ENCODE data around the gene C2orf42.

- peak; percentile 87 to 100 (median 100) for TF ChIP-seq CTCF (IDR thresholded peaks at IDR 0.05)
- TF ChIP-seq EP300 (IDR thresholded peaks at IDR 0.05) = peak; percentile 96
- TF ChIP-seq POLR2A (IDR thresholded peaks at IDR 0.05) = peak; percentile 93
These were observed 48.1 kb downstream of the C2orf42 start for GRCh38 chr2:70142590-70143313.
